Measurements from ENCODE around the gene RNPS1. TPM values are rescaled to one million over a fixed set of nuclear protein-coding genes. Genes with fewer than 3 reads are reported as not detected.

The RNPS1 gene
- total and polyA plus RNA-seq, 4 donors = 92.0 to 144 (median 112) TPM

DNA sequence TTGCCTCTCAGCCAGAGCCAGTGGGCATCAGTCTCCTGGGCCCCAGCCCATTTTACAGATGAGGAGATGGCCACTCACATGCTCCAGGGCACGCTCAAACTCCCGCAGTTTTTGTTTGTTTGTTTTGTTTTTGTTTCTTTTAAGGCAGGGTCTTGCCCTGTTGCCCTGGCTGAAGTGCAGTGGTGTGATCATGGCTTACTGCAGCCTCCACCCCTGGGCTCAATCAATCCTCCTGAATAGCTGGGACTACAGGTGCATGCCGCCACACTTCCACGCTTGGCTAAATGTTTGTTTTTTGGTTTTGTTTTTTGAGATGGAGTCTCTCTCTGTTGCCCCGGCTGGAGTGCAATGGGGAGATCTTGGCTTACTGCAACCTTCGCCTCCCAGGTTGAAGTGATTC lies 41.0 kb downstream of the RNPS1 start:
- H3K36me3 ChIP-seq (ENCODE audit: control insufficient read depth in 4 of 4, insufficient read depth in 4 of 4, low read length in 4 of 4) = peaks cover 3 to 40% (median 16%) of the 10 kb centered on the region in 4 donors
- no peak for TF ChIP-seq CTCF (IDR thresholded peaks at IDR 0.05; ENCODE audit: control extremely low read depth, extremely low read depth)
- ATAC-seq (ENCODE audit: insufficient read depth, low FRiP score) = no peak
- no peak overlapping the region for H3K4me3 ChIP-seq
- no peaks in the 10 kb centered on the region for H3K27me3 ChIP-seq (ENCODE audit: control insufficient read depth in 3 of 3, insufficient read depth in 3 of 3, low read length in 2 of 3)
- H3K9ac ChIP-seq (ENCODE audit: insufficient read depth in 1 of 2, low read length in 2 of 2) = no peak overlapping the region
- peaks cover 0 to 10% (median 6%) of the 10 kb centered on the region in 5 donors for H3K4me1 ChIP-seq (ENCODE audit: control insufficient read depth in 5 of 5, insufficient read depth in 5 of 5, low read length in 5 of 5)
- WGBS, 2 donors = 91 to 95% methylated on average over 6 of the region's 6 CpGs
- H3K27ac ChIP-seq (ENCODE audit: low read depth in 1 of 2, low read length in 1 of 2) = no peak overlapping the region
- peaks cover 0 to 3% (median 0%) of the 10 kb centered on the region in 4 donors for H3K9me3 ChIP-seq (ENCODE audit: control insufficient read depth in 4 of 4, insufficient read depth in 3 of 4, low read length in 3 of 4)
- DNase-seq = no peak

DNA sequence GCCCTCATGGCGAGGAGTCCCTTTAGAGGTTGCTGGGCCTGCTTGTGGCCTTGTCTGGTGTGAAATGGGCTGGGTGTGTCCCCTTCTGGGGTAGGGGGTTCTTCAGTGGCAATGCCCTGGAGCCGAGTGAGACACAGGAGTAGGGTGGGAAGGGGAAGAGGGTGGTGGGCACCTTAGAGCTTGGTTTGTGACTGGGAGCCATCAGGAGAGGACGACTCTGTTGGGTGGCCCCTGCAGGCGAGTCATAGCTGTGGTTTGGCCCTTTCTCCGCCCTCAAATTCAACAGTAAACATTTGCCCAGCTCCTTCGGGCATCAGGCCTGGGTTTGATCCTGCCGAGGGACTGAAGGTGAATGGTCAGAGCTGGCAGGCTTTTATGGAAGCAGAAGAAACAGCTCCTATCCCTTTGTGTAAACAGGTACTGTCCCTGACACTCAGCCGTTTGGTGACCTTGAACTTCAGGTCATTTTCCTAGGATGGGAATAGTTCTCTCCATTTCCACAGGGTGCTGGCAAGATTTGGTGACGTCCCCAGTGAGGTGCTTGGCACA lies 41.6 kb downstream of the RNPS1 start:
- TF ChIP-seq CTCF (IDR thresholded peaks at IDR 0.05; ENCODE audit: control extremely low read depth, extremely low read depth) = no peak
- DNase-seq (no peak), ATAC-seq (ENCODE audit: insufficient read depth, low FRiP score) (no peak)
- WGBS, 2 donors = 62 to 73% methylated on average over 9 of the region's 9 CpGs
- Histone ChIP-seq H3K9ac (ENCODE audit: insufficient read depth in 1 of 2, low read length in 2 of 2) (no peak overlapping the region), H3K9me3 (ENCODE audit: control insufficient read depth in 4 of 4, insufficient read depth in 3 of 4, low read length in 3 of 4) (no peaks in the 10 kb centered on the region), H3K27me3 (ENCODE audit: control insufficient read depth in 3 of 3, insufficient read depth in 3 of 3, low read length in 2 of 3) (no peaks in the 10 kb centered on the region), H3K4me1 (ENCODE audit: control insufficient read depth in 5 of 5, insufficient read depth in 5 of 5, low read length in 5 of 5) (peaks cover 0 to 10% (median 6%) of the 10 kb centered on the region in 5 donors), H3K27ac (ENCODE audit: low read depth in 1 of 2, low read length in 1 of 2) (no peak overlapping the region), H3K36me3 (ENCODE audit: control insufficient read depth in 4 of 4, insufficient read depth in 4 of 4, low read length in 4 of 4) (peaks cover 3 to 34% (median 14%) of the 10 kb centered on the region in 4 donors), H3K4me3 (no peak overlapping the region)

DNA sequence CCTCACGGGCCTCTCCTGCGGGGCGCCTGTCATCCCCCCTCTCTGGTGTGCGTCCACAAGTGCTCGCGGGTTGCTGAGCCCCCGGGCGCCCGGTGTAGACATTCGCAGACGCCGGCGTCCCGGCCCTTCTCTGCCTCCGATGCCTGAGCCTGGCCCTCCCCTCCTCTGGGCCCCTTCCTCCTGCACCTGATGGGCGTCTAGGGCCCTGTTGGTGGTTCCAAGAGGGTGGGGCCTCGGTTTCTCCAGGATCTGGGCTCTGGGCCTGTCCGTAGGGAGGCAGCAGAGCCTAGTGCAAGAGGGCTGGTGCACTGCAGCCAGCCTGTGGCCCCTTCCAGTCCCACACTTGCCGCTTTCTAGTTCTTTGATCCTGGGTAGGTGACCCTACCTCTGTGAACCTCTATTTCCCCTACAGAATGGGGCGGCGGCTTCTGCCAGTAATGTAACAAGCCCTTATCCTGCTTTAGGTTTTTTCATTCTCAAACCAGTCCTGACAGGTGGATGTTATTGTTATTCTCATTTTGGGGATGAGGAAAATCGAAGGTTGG lies 43.9 kb downstream of the RNPS1 start:
- H3K4me3 ChIP-seq = peak overlapping the region; percentile 91
- H3K9ac ChIP-seq (ENCODE audit: insufficient read depth in 1 of 2, low read length in 2 of 2) = peak overlapping the region; percentile 23 to 55
- H3K4me1 ChIP-seq (ENCODE audit: control insufficient read depth in 5 of 5, insufficient read depth in 5 of 5, low read length in 5 of 5) = peaks cover 0 to 10% (median 6%) of the 10 kb centered on the region in 5 donors
- peak overlapping the region; percentile 86 to 87 for H3K27ac ChIP-seq (ENCODE audit: low read depth in 1 of 2, low read length in 1 of 2)
- WGBS, 2 donors = 4 to 15% methylated on average over 12 to 22 of the region's 22 CpGs
- no peak for TF ChIP-seq CTCF (IDR thresholded peaks at IDR 0.05; ENCODE audit: control extremely low read depth, extremely low read depth)
- H3K36me3 ChIP-seq (ENCODE audit: control insufficient read depth in 4 of 4, insufficient read depth in 4 of 4, low read length in 4 of 4) = peaks cover 0 to 11% (median 4%) of the 10 kb centered on the region in 4 donors
- H3K9me3 ChIP-seq (ENCODE audit: control insufficient read depth in 4 of 4, insufficient read depth in 3 of 4, low read length in 3 of 4) = no peaks in the 10 kb centered on the region
- DNase-seq (peak in 2 of 3 donors; percentile 34 to 36), ATAC-seq (ENCODE audit: insufficient read depth, low FRiP score) (peak; percentile 7)
- no peaks in the 10 kb centered on the region for H3K27me3 ChIP-seq (ENCODE audit: control insufficient read depth in 3 of 3, insufficient read depth in 3 of 3, low read length in 2 of 3)

Data from lung (tissue), 12 donors.